GM12892 (cell line): ENCODE results near the gene COL17A1.

ENCODE experiments used
- POLR2A ChIP-seq: IDR thresholded peaks from 2 replicates; pipeline ENCODE4 v1.6.1; 2011; ENCODE audit warnings: low read depth, low read length, control low read depth
- POLR2AphosphoS5 ChIP-seq: IDR thresholded peaks from 2 replicates; pipeline ENCODE4 v1.6.1; 2011; ENCODE audit warnings: low read depth, low read length, control low read depth

DNA sequence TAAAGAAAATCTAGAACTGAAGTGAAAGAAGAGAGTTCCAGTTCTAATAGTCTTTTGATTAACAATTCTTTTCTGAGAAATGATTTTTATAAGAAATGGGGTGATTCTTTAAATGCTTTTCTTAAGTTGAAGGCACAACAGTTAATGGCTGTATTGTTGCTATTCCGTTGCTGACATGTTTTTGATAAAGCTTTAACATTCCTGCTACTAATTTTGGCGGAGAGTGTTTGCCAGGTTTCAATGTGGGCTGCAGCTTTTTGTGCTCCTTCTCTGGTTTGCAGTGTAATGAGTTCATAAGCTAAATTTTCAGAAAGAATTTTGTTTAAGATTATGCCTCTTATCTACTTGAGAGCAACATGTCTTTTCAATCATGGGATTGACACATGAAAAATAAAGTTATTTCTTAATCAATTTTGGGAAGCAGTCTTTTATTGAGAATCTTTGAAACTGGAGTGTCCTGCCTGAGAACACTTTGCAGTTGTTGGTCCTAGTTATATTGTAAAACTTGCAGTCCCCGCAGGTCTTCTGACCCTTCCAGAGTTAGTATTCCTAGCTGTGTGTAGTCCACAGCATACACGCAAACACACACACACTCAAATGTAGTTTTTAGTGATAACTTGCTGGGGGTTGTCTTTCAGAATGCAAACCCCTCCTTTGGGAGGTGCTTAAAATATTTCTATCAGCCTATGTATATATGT lies 56.7 kb downstream of the COL17A1 start:
- TF ChIP-seq POLR2AphosphoS5 (no peak), POLR2A (no peak)
